GM18867 (cell line): Measurements from ENCODE around the gene GGT6.

Source experiments
- ATAC-seq: cut with Tn5 transposase; IDR thresholded peaks from one replicate; pipeline ENCODE4 v1.9.1; 2021; ENCODE audit warnings: mild to moderate bottlenecking, moderate library complexity; ENCODE audit not compliant: unreplicated experiment

GGT6 gene

DNA sequence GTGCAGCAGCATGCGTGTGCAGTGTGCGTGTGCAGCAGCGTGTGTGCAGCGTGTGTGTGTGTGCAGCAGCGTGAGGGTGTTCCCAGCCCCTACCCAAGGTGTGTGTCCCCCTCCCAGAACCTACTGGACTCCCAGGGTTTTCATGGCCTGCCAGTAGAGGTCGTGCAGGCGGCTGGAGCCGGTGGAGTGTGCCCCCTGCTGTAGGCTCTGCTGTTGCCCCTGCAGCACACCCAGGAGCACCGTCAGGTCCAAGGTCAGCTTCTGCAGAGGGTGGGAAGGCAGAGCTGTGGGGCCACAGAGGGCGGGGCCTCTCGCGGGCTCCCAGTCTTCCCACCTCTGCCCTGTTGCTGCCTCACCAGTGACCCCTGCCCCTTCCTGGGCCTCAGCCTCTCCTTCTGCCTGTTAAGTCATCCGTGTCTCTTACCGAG is 20.1 kb downstream of the GGT6 start:
- no peak for ATAC-seq

- no peak for ATAC-seq
These were observed 20.7 kb downstream of the GGT6 start for GRCh38 chr17:4539576-4540223.

GRCh38 chr17:4539025-4539424 is 21.4 kb downstream of the GGT6 start:
- ATAC-seq: no peak

GRCh38 chr17:4538236-4539002 is 22.0 kb downstream of the GGT6 start:
- no peak for ATAC-seq

DNA sequence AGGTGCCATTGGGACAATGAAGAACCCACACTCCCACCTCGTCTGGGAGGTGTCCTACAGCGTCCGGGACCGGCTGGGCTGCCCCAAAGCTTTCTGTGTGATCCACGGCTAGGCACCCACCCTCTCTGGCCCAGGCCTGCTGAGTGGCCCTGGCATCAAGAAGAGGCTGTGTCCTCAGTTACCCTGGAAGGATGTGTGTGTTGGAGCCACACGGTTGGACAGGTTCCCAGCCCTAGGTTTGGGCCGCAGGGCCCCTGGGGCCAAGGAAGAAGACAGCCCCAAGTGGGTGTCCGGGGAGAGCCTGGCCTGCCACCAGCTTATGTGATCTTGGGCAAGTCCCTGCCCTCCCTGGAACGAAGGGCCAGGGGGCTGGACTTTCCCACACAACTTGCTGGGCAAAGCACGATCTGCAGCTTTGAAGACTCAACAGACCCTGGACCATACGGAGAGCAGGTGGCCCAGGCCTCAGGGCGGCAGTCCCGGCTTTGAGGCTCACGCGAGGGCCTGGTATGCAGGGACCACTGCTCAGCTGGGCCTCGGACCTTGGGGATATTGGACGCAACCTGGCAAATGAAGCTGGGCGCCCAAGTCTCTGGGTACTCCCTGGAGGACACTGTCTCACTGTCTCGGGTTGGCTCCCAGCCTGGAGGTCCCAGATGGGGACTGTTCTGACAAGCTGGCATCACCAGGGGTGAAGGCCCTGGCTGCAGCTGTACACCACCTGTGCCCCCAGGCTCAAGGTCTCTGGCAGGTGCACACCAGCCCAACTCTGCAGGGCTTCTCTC is 22.7 kb downstream of the GGT6 start:
- ATAC-seq: no peak

GRCh38 chr17:4536742-4537411 is 23.5 kb downstream of the GGT6 start:
- ATAC-seq: no peak

DNA sequence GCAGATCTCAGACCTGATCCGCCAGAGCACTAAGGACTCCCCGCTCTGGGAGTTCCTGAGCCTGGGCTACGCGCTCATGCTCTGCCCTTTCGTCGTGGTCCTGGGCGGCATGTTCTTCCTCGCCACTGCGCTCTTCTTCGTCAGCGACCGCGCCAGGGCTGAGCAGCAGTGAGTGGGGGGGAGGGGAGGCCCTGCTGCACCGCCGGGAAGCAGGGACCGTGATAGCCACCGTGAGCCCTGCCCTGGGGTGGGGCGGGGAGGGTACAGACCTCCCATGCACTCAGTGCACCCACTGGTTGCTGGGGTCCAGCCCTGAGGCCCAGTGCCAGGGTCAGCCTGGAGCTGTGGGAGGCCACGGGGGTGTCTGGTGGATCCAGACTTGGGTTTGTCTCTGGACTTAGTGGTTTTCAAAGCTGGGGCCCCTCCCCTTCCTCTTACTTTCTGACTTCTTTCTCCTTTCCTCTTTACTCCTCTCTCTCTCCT is 24.1 kb downstream of the GGT6 start:
- no peak for ATAC-seq

DNA sequence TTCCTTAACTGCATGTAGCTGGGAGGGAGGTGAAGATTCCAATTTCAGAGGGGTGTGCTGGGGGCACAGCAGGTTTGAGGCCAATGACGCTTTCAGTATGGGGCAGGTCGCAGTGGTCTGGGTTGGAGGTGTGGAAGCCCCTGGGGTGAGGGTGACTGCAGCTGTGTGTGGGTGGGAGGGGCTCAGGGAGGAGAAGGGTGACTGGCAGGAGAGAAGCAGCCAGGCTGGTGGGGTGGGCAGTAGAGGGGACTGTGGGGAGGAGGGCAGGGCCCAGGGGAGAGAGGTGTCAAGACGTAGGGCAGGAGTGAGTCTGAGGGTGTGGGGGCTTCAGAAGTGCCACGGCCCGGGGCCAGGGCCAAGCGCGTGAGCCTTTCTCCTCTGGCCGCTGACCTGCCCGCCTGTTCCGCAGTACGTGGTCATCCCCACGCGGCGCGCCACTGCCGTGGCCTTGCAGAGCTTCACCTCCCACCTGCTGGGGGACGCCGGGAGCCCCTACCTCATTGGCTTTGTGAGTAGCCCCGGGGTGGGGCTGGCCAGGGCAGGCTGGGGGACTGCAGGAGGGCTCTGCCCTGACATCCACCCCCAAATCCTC is 24.6 kb downstream of the GGT6 start:
- ATAC-seq: no peak

GRCh38 chr17:4534928-4535666 is 25.3 kb downstream of the GGT6 start:
- ATAC-seq: no peak

DNA sequence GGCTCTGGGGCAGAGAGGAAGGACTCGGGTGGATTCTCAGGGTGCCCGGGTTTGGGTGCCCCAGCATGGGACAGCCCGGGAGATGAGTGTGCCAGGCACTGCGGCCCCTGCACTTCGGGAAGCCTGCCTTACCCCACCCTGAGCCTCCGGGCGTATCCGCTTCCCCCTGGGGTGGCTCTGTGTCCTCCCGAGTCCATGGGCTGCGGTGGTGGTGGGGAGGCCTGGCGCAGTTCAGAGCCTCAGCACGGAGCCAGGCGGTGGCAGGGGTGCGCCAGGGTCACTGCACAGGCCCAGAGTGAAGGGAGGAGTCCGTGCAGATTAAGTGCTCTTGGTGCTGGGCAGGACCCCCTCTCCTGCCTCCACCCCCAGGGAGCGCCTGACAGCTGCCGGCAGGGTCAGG is 25.9 kb downstream of the GGT6 start:
- ATAC-seq: no peak

- no peak for ATAC-seq
These were observed 26.6 kb downstream of the GGT6 start for GRCh38 chr17:4533523-4534504.

GRCh38 chr17:4532860-4533522 is 27.4 kb downstream of the GGT6 start:
- no peak for ATAC-seq

DNA sequence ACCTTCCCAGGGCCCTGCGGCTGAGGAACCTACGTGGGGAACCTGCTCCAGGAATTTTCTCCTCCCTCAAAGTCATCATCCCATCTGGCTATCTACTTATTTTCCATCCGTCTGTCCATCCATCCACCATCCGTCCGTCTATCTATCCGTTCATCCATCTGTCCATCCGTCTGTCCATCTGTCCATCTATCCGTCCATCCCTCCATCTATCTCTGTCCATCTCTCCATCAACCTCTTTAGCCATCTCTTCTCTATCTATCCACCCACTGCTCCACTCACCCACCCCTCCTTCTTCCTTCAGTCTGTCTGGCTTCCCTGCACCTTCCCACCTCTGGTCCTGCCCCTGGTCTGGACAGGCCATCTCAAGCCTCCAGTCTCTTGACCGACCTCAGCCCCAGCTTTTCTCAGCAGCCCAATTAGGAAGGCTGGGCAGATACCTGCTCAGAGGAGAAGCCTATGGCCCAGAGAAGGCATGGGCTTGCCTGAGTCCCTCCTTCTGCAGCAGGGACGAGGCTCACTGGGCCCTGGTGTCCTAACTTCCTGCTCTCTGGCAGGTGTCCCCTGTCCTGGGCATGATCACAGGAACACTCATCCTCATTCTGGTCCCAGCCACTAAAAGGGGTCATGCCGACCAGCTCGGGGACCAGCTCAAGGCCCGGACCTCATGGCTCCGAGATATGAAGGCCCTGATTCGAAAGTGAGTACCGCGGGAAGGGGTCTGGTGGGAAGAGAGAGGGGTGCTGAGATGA is 28.2 kb downstream of the GGT6 start:
- ATAC-seq: no peak

DNA sequence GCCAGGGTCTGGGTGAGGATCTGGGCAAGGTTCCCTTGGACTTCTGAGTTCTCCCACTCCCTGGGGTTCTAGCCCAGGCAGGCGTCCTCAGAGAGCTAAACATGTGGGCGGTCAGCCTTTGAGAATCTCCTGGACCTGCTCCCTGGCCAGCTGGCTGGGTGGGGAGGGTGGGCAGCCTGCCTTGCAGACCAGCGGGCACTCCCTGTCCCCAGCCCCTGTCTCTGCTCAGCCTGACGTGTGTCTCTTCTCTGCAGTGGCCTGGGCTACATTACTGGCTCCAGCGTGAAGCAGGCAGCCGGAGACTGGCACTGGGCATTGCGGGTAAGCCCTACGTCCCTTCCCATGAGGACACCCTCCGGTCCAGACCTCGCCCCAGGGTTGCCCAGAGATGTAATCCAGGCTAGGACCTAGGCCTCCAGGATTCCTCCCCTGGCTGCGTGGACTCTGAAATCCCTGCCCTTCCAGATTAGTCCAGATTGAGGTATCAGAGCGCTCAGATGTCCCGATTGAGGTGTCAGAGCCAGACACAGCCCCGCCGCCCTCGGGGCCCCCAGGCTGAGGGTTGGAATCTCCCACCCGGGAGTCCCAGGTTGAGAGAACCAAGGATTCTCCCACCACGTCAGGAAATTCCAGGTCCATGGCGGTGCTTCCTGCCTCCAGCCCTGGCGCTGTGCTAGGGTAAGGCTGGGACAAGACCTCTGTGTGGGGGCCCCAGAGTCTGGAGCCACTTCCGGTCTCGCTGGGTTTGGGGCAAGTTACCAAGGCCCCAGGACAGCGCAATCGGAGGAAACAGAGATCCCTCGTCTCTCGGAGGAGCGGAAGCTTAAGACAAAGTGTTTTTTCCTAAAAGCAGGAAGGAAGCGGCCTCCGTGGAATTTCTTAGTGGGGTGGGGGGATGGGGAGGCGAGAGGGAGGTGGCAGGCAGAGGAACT is 29.3 kb downstream of the GGT6 start:
- no peak for ATAC-seq

DNA sequence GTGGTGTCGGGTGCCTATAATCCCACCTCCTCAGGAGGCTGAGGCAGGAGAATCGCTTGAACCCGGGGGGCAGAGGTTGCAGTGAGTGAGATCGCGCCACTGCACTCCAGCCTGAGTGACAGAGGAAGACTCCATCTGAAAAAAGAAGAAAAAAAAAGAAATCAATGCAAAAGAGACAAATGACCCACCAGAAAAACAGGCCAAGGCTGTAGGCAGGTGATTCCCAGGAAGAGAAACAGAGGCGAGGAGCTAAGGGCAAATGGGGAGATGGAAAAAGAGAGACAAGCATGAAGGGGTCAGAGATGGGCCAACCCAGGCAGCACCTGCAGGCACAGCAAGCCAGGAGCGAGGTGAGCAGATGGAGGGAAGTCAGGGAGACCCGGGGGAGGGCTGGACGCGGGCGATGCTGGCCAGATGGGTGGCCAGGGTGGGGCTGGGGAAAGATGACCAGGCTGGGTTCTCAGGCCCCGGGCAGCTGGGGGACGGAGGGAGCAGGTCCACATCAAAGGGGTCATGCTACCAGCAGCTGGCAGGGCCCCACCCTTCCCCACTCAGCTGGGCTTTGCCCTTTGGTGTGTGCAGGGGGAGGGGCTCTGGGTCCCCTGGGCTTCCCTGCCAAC is 30.7 kb downstream of the GGT6 start:
- no peak for ATAC-seq

- ATAC-seq: no peak
These were observed 32.7 kb downstream of the GGT6 start for GRCh38 chr17:4527566-4528125.
